Ascending aorta (tissue), 2 donors: ENCODE data around the gene OBP2B. TPM values are rescaled to one million over a fixed set of nuclear protein-coding genes. Genes with fewer than 3 reads are reported as not detected.
"Not testable (repeated sequence)": the region's sequence is repeated elsewhere in the genome, so short reads cannot be mapped to it uniquely, and the experiment has no call there.

Experiments used
- DNase-seq, 2 donors: peaks; one replicate each; pipeline ENCODE4 v3.0.0-alpha.2; 2019; ENCODE audit warnings: low spot score in 2 of 2
- H3K27ac ChIP-seq, 2 donors: fragments of 200-600 bp; sonication (generic); one replicate each; pipeline ENCODE4 v1.5.1; 2016 to 2017; ENCODE audit warnings: mild to moderate bottlenecking in 1 of 2
- H3K27me3 ChIP-seq: fragments of 200-600 bp; sonication (generic); one replicate; pipeline ENCODE4 v1.5.1; 2017
- H3K36me3 ChIP-seq, 2 donors: fragments of 200-600 bp; sonication (generic); one replicate each; pipeline ENCODE4 v1.5.1; 2016
- H3K4me1 ChIP-seq, 2 donors: fragments of 200-600 bp; sonication (generic); one replicate each; pipeline ENCODE4 v1.5.1; 2016 to 2017; ENCODE audit warnings: mild to moderate bottlenecking in 1 of 2
- H3K4me3 ChIP-seq, 2 donors: fragments of 200-600 bp; sonication (generic); one replicate each; pipeline ENCODE4 v1.5.1; 2016 to 2017; ENCODE audit warnings: mild to moderate bottlenecking in 1 of 2
- H3K9me3 ChIP-seq, 2 donors: fragments of 200-600 bp; sonication (generic); one replicate each; pipeline ENCODE4 v1.5.1; 2016
- intact Hi-C: fragments of 100-400 bp; cut with DNase I; formaldehyde crosslinking; loops from one replicate; pipeline ENCODE4 v1.15.1; 2023
- total RNA-seq: library from RNA; depleted of rRNA; stranded (reverse); fragments of >200 nt; gene quantifications from one replicate; pipeline ENCODE4 v1.1.0, GENCODE V29; 2016
- TF ChIP-seq, protein P1 (sequence below), 3 experiments: fragments of 200-600 bp in 2 of 3; fragments of 450-650 bp in 1 of 3; sonication (generic) in 2 of 3; IDR thresholded peaks; one replicate each; pipeline ENCODE4 v1.5.1; 2016 to 2019; ENCODE audit warnings: antibody characterized with exemption in 3 of 3, mild to moderate bottlenecking in 1 of 3, moderate library complexity in 1 of 3

Gene OBP2B
- total RNA-seq, 1 donor from 2014 or later, result not detected

DNA sequence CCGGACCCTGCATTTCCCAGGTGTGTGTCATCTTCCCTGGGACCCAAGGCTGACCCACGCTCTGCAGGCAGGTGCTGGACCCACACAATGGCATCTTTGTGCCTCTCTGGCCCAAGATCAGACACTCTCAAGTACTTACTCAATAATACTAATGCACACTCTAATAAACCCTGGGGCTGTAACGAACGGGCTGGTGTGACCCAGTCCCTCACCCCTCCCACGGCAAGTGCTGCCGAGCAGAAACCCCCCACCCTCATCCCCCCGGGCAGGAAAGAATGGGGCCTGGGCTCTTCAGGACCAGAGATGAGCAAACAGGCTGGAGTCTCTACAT is 1.1 kb upstream of the OBP2B start:
- Histone ChIP-seq H3K27me3 (no peaks in the 10 kb centered on the region), H3K36me3 (no peaks in the 10 kb centered on the region), H3K27ac (no peak overlapping the region), H3K9me3 (no peaks in the 10 kb centered on the region), H3K4me1 (no peaks in the 10 kb centered on the region), H3K4me3 (no peak overlapping the region)
- DNase-seq, result no peak
- intact Hi-C loops, result no loop called here
- TF ChIP-seq, protein P1, sequence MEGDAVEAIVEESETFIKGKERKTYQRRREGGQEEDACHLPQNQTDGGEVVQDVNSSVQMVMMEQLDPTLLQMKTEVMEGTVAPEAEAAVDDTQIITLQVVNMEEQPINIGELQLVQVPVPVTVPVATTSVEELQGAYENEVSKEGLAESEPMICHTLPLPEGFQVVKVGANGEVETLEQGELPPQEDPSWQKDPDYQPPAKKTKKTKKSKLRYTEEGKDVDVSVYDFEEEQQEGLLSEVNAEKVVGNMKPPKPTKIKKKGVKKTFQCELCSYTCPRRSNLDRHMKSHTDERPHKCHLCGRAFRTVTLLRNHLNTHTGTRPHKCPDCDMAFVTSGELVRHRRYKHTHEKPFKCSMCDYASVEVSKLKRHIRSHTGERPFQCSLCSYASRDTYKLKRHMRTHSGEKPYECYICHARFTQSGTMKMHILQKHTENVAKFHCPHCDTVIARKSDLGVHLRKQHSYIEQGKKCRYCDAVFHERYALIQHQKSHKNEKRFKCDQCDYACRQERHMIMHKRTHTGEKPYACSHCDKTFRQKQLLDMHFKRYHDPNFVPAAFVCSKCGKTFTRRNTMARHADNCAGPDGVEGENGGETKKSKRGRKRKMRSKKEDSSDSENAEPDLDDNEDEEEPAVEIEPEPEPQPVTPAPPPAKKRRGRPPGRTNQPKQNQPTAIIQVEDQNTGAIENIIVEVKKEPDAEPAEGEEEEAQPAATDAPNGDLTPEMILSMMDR (IDR thresholded peaks at IDR 0.05), result no peak

DNA sequence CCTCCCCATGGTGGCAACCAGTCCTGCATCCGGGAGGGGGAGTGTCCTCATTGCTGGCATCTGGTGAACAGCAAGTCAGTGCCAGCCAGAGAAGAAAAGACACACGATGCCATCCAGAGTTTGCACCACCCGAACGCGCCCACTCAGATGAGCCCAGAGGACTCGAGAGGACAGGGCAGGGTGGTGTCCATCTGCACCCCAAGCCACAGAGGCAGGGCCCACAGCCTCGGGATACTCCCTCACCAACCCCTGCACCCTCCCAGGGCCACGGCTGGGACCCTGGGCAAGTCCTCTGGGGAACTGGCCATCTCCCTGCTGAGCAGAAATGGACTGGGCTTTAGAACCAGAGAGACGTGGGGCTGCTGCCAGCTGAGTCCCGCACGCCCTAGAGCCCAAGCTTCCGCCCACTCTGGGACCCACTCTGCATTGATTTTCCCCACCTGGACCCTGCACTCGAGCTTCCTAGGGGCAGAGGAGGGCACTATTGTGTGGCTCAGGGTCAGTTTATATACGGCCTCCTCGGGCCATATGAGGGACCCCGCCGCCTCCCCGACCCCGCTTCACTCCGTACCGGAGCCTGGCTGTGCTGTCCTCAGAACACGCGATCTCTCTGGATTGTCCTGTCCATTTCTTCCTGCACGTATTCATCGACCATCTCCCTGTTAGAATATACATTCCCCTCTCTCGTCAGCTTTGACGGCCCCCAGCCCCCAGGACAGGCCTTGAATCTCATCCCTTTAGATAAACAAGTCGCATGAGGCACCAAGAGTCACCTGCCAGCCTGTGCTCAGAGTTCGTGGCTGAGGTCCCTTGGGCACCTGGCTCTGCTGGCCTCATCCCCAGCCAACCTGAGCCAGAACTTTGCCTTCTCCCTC is 514 bp upstream of the OBP2B start:
- intact Hi-C loops, H3K27ac ChIP-seq, H3K27me3 ChIP-seq, H3K4me3 ChIP-seq, H3K36me3 ChIP-seq, H3K4me1 ChIP-seq, H3K9me3 ChIP-seq: not testable (repeated sequence)
- peak in 1 of 2 donors; percentile 40 for DNase-seq

DNA sequence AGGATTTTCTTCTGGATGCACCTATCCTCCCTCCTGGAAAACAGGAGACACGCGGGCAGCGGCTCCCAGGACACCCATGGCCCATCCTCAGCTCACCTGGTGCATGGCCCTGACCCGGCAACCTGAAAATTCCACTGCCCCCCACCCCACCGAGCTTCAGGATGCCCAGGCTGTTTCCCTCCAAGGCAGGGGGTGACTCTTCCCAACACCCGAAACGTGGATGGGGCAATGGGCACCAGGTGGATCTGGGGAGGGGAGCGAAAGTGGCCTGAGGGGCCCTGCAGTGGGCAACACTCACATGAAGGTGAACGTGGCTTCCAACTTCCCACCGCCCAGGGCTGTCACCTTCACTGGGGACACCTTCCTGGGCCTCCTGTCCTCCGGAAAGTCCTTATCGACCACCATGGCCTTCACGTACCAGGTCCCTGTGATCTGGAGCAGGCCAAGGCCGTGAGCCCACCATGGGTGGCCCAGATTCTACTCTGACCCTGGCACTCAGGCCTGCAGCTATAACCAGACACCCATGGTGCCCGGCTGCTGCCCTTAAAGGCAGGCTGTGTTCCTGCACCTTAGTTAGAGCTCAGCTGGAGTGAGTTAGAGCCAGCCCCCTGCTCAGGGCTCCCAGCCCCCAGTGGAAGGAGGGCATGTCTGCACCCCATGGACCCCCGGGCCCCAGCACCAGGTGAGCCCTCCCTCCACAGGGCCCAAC is 725 bp downstream of the OBP2B start:
- H3K27me3 ChIP-seq, H3K4me3 ChIP-seq, H3K27ac ChIP-seq, H3K36me3 ChIP-seq, H3K9me3 ChIP-seq, H3K4me1 ChIP-seq, intact Hi-C loops: not testable (repeated sequence)
- peak in 1 of 2 donors; percentile 41 for DNase-seq

DNA sequence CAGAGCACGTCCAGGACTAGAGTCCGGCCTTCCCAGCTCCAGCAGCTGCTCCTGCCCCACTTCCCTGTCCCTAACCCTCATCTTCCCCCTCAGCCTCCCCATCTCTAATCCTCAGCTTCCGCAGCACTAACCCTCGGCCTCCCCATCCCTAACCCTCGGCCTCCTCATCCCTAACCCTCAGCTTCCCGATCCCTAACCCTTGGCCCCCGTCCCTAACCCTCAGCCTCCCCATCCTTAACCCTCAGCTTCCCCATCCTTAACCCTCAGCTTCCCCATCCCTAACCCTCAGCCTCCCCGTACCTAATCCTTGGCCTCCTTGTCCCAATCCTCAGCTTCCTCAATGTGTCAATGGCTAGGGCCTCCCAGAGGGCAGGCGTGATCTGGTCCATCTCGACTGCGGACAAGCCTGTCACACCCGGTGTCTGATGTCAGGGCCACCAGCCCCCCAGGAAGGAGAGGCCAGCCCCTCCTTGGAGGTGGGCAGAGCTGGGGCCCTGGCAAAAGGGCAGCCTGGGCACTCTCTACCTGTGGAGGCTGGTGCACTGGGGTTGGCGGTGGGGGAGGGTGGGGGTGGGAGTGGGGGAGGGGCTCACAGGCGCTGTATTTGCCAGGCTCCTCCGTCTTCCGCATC is 1.4 kb downstream of the OBP2B start:
- intact Hi-C loops, result no loop called here
- TF ChIP-seq, protein P1 (IDR thresholded peaks at IDR 0.05), result no peak
- Histone ChIP-seq H3K27me3 (no peaks in the 10 kb centered on the region), H3K27ac (no peak overlapping the region), H3K9me3 (no peaks in the 10 kb centered on the region), H3K4me1 (no peaks in the 10 kb centered on the region), H3K36me3 (no peaks in the 10 kb centered on the region), H3K4me3 (no peak overlapping the region)
- peak in 1 of 2 donors; percentile 30 for DNase-seq

DNA sequence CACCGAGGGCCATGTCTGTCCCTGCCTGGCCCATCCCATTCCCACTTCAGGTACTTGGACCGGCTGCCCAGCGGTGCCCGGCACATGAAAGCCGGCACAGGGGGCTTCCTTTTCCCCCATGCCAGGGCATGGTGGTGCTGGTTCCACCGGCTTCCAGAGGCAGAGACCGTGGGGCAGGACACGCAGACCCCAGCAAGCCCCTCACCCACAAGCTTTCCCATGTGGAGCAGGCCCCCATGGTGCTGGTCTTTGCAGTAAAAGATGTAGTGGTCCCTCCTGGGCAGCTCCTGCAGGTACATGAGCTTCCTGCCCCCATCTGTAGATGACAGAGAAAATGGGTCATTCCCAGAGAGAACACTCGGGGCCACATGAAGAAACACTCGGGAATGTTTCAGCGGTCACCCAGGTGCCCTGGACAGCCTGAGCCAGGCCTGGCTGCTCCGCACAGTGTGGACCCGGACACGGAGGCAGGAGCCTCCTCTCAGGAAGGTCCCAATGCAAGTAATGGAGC is 2.0 kb downstream of the OBP2B start:
- Histone ChIP-seq H3K36me3 (no peaks in the 10 kb centered on the region), H3K9me3 (no peaks in the 10 kb centered on the region), H3K4me1 (no peaks in the 10 kb centered on the region), H3K27ac (no peak overlapping the region), H3K27me3 (no peaks in the 10 kb centered on the region), H3K4me3 (no peak overlapping the region)
- DNase-seq, result peak in 1 of 2 donors; percentile 58
- TF ChIP-seq, protein P1 (IDR thresholded peaks at IDR 0.05), result no peak
- intact Hi-C loops, result no loop called here

DNA sequence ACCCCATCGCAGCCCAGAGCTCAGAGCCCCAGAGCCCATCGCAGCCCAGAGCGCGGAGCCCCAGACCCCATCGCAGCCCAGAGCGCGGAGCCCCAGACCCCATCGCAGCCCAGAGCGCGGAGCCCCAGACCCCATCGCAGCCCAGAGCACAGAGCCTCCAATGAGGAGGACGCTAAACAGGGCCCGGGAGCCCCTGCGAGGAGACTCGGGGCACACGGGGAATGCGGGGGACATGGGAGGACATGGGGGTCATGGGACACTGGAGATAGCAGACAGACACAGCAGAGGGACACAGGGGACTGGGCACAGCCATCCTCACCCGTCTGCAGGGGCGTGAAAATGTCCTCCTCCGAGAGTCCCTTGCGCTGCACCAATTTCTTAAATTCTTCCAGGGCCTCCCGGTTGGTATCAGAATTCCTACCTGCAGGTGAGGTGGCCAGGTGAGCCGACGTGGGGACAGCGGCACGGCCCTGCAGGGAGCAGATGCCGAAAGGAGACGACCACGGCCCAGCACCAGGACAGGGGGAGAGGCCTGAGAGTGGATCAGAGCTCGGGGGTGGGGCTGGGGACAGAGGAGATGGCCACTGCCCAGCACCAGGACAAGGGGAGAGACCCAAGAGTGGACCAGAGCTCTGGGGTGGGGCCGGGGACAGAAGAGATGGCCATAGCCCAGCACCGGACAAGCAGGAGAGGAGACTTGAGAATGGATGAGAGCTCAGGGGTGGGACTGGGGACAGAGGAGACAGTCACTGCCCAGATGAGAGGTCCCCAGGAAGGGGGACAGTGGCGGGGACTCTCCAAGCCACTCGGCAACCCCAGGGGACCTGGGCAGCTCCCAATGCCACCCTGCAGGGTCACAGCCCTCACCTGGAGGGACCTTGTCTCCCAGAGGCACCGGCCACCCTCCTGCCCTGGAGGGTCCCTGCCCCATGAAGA is 2.8 kb downstream of the OBP2B start:
- Histone ChIP-seq H3K4me1 (no peaks in the 10 kb centered on the region), H3K27me3 (no peaks in the 10 kb centered on the region), H3K36me3 (no peaks in the 10 kb centered on the region), H3K4me3 (no peak overlapping the region), H3K9me3 (no peaks in the 10 kb centered on the region), H3K27ac (no peak overlapping the region)
- DNase-seq, result peak in 1 of 2 donors; percentile 34
- intact Hi-C loops, result no loop called here
- TF ChIP-seq, protein P1 (IDR thresholded peaks at IDR 0.05), result no peak

DNA sequence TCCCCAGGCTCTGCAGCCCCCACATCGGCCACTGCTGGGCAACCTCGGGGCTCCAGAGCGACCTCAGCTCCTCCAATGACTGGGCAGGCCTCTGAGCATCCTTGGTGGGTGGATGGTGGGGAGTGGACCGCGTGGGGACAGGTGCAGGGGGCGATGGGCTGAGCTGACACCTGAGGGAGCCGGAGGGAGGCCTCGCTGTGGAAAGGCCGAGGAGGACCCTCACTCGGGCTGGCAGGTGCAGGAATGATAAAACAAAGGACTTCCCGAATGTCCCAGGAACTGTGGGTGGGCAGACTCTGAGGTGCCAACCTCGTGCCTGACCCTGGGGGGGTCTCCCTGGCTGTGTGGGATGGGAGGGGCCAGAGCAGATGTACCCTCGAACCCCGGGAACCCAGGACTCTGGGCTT is 3.6 kb downstream of the OBP2B start:
- H3K4me3 ChIP-seq, intact Hi-C loops, H3K27me3 ChIP-seq, H3K36me3 ChIP-seq, H3K9me3 ChIP-seq, H3K27ac ChIP-seq, H3K4me1 ChIP-seq, DNase-seq: not testable (repeated sequence)
